WTC11 (cell line): ENCODE data around the gene P2RY6.

ENCODE experiments used
- CTCF ChIP-seq: fragments of 200-600 bp; IDR thresholded peaks from 2 replicates; pipeline ENCODE4 v1.8.0; 2022; ENCODE audit warnings: antibody characterized with exemption
- FOXK1 ChIP-seq: sonication (generic); formaldehyde crosslinking; IDR thresholded peaks from 2 replicates; pipeline ENCODE4 v1.8.0; 2022; ENCODE audit warnings: mild to moderate bottlenecking, moderate library complexity, missing genetic modification reagents
- KAT7 ChIP-seq: sonication (generic); formaldehyde crosslinking; IDR thresholded peaks from 2 replicates; pipeline ENCODE4 v1.8.1; 2023; ENCODE audit warnings: missing genetic modification reagents, mild to moderate bottlenecking, borderline replicate concordance
- MAX ChIP-seq: sonication (generic); formaldehyde crosslinking; IDR thresholded peaks from 2 replicates; pipeline ENCODE4 v1.8.0; 2022; ENCODE audit warnings: mild to moderate bottlenecking, missing genetic modification reagents

GRCh38 chr11:73286240-73286810, 14.2 kb downstream of the P2RY6 start:
- TF ChIP-seq CTCF (no peak; the same call in 1 of the 2 replicates), FOXK1 (no peak), MAX (CRISPR knock-in tag) (no peak), KAT7 (CRISPR knock-in tag) (no peak)
